Memory B cell (primary cell): ENCODE data around the gene SYCN.

Source experiments
- ATAC-seq: fragments of 150-1000 bp; cut with Tn5 transposase; 2 replicates; pipeline ENCODE4 v1.10.0; 2021; ENCODE audit warnings: low read depth, mild to moderate bottlenecking, moderate library complexity
- DNase-seq, 2 donors: peaks; one replicate each; pipeline ENCODE4 v3.0.0; 2022; ENCODE audit warnings: low spot score in 2 of 2
- H3K27ac Mint-ChIP-seq: one replicate; pipeline ENCODE4 v1.8.0; 2022; ENCODE audit warnings: mild to moderate bottlenecking, moderate library complexity, mixed read lengths
- H3K27me3 Mint-ChIP-seq: one replicate; pipeline ENCODE4 v1.8.0; 2022; ENCODE audit warnings: mixed read lengths
- H3K36me3 Mint-ChIP-seq: one replicate; pipeline ENCODE4 v1.8.0; 2022; ENCODE audit warnings: mild to moderate bottlenecking, mixed read lengths
- H3K4me1 Mint-ChIP-seq: one replicate; pipeline ENCODE4 v1.8.0; 2022; ENCODE audit warnings: mixed read lengths
- H3K4me3 Mint-ChIP-seq: one replicate; pipeline ENCODE4 v1.8.0; 2022; ENCODE audit warnings: mild to moderate bottlenecking, moderate library complexity, mixed read lengths
- H3K9me3 Mint-ChIP-seq: one replicate; pipeline ENCODE4 v1.8.0; 2022; ENCODE audit warnings: mixed read lengths

SYCN gene

GRCh38 chr19:39194832-39195542, 9.1 kb downstream of the SYCN start:
- Mint-ChIP-seq H3K4me1 (peaks cover 9% of the 10 kb centered on the region), H3K9me3 (no peaks in the 10 kb centered on the region), H3K36me3 (no peaks in the 10 kb centered on the region), H3K4me3 (no peak overlapping the region), H3K27ac (no peak overlapping the region), H3K27me3 (peaks cover 24% of the 10 kb centered on the region)
- DNase-seq, result no peak
- no peak for ATAC-seq

GRCh38 chr19:39193803-39194202, 10.3 kb downstream of the SYCN start:
- Mint-ChIP-seq H3K4me1 (peaks cover 9% of the 10 kb centered on the region), H3K4me3 (no peak overlapping the region), H3K36me3 (peaks cover 3% of the 10 kb centered on the region), H3K27ac (no peak overlapping the region), H3K9me3 (no peaks in the 10 kb centered on the region), H3K27me3 (peaks cover 22% of the 10 kb centered on the region)
- DNase-seq (no peak), ATAC-seq (no peak)

GRCh38 chr19:39192846-39193245, 11.2 kb downstream of the SYCN start:
- H3K27me3 Mint-ChIP-seq, result peaks cover 23% of the 10 kb centered on the region
- peaks cover 3% of the 10 kb centered on the region for H3K36me3 Mint-ChIP-seq
- H3K4me1 Mint-ChIP-seq, result peaks cover 9% of the 10 kb centered on the region
- H3K9me3 Mint-ChIP-seq, result no peaks in the 10 kb centered on the region
- ATAC-seq, result no peak
- DNase-seq, result no peak
- no peak overlapping the region for H3K4me3 Mint-ChIP-seq
- H3K27ac Mint-ChIP-seq, result no peak overlapping the region

- H3K4me1 Mint-ChIP-seq, result no peaks in the 10 kb centered on the region
- no peak overlapping the region for H3K27ac Mint-ChIP-seq
- ATAC-seq, result no peak
- H3K36me3 Mint-ChIP-seq, result peaks cover 3% of the 10 kb centered on the region
- peaks cover 1% of the 10 kb centered on the region for H3K9me3 Mint-ChIP-seq
- H3K4me3 Mint-ChIP-seq, result no peak overlapping the region
- peaks cover 17% of the 10 kb centered on the region for H3K27me3 Mint-ChIP-seq
- no peak for DNase-seq
Observed at GRCh38 chr19:39190768-39191167, 13.3 kb downstream of the SYCN start.

- Mint-ChIP-seq H3K9me3 (peaks cover 1% of the 10 kb centered on the region), H3K4me3 (no peak overlapping the region), H3K36me3 (peaks cover 3% of the 10 kb centered on the region), H3K4me1 (no peaks in the 10 kb centered on the region), H3K27me3 (peaks cover 14% of the 10 kb centered on the region), H3K27ac (no peak overlapping the region)
- DNase-seq (no peak), ATAC-seq (no peak)
Observed at GRCh38 chr19:39188960-39189359, 15.1 kb downstream of the SYCN start.

GRCh38 chr19:39187552-39187943, 16.5 kb downstream of the SYCN start:
- Mint-ChIP-seq H3K27me3 (peaks cover 9% of the 10 kb centered on the region), H3K9me3 (peaks cover 1% of the 10 kb centered on the region), H3K27ac (no peak overlapping the region), H3K36me3 (peaks cover 3% of the 10 kb centered on the region), H3K4me1 (no peaks in the 10 kb centered on the region), H3K4me3 (no peak overlapping the region)
- ATAC-seq, result no peak
- DNase-seq, result no peak

- no peak for ATAC-seq
- peaks cover 1% of the 10 kb centered on the region for H3K9me3 Mint-ChIP-seq
- H3K4me1 Mint-ChIP-seq, result no peaks in the 10 kb centered on the region
- DNase-seq, result no peak
- no peak overlapping the region for H3K27ac Mint-ChIP-seq
- peaks cover 9% of the 10 kb centered on the region for H3K27me3 Mint-ChIP-seq
- no peak overlapping the region for H3K4me3 Mint-ChIP-seq
- peaks cover 3% of the 10 kb centered on the region for H3K36me3 Mint-ChIP-seq
Observed at GRCh38 chr19:39186391-39186790, 17.7 kb downstream of the SYCN start.

GRCh38 chr19:39183104-39183503, 21.0 kb downstream of the SYCN start:
- Mint-ChIP-seq H3K36me3 (peaks cover 9% of the 10 kb centered on the region), H3K4me1 (no peaks in the 10 kb centered on the region), H3K9me3 (peaks cover 1% of the 10 kb centered on the region), H3K27ac (no peak overlapping the region), H3K27me3 (peaks cover 4% of the 10 kb centered on the region), H3K4me3 (no peak overlapping the region)
- DNase-seq, result no peak
- no peak for ATAC-seq

GRCh38 chr19:39182174-39182505, 21.9 kb downstream of the SYCN start:
- Mint-ChIP-seq H3K4me3 (no peak overlapping the region), H3K27me3 (peaks cover under 1% of the 10 kb centered on the region), H3K9me3 (no peaks in the 10 kb centered on the region), H3K4me1 (no peaks in the 10 kb centered on the region), H3K36me3 (peaks cover 12% of the 10 kb centered on the region), H3K27ac (peak overlapping the region; percentile 48)
- DNase-seq (no peak), ATAC-seq (no peak)

GRCh38 chr19:39181500-39182173, 22.4 kb downstream of the SYCN start:
- DNase-seq (no peak), ATAC-seq (no peak)
- Mint-ChIP-seq H3K27me3 (no peaks in the 10 kb centered on the region), H3K36me3 (peaks cover 12% of the 10 kb centered on the region), H3K4me3 (no peak overlapping the region), H3K4me1 (no peaks in the 10 kb centered on the region), H3K9me3 (no peaks in the 10 kb centered on the region), H3K27ac (peak overlapping the region; percentile 48)

GRCh38 chr19:39180749-39181148, 23.3 kb downstream of the SYCN start:
- Mint-ChIP-seq H3K27me3 (no peaks in the 10 kb centered on the region), H3K4me1 (no peaks in the 10 kb centered on the region), H3K9me3 (no peaks in the 10 kb centered on the region), H3K27ac (no peak overlapping the region), H3K36me3 (peaks cover 12% of the 10 kb centered on the region), H3K4me3 (no peak overlapping the region)
- ATAC-seq, result no peak
- DNase-seq, result no peak

GRCh38 chr19:39179754-39180153, 24.3 kb downstream of the SYCN start:
- no peaks in the 10 kb centered on the region for H3K4me1 Mint-ChIP-seq
- peaks cover 12% of the 10 kb centered on the region for H3K36me3 Mint-ChIP-seq
- H3K4me3 Mint-ChIP-seq, result no peak overlapping the region
- no peaks in the 10 kb centered on the region for H3K27me3 Mint-ChIP-seq
- ATAC-seq (no peak), DNase-seq (no peak)
- H3K27ac Mint-ChIP-seq, result no peak overlapping the region
- no peaks in the 10 kb centered on the region for H3K9me3 Mint-ChIP-seq

GRCh38 chr19:39178296-39179006, 25.6 kb downstream of the SYCN start:
- Mint-ChIP-seq H3K4me3 (no peak overlapping the region), H3K36me3 (peaks cover 18% of the 10 kb centered on the region), H3K27me3 (no peaks in the 10 kb centered on the region), H3K27ac (no peak overlapping the region), H3K9me3 (no peaks in the 10 kb centered on the region), H3K4me1 (no peaks in the 10 kb centered on the region)
- DNase-seq (no peak), ATAC-seq (no peak)

GRCh38 chr19:39177736-39178135, 26.3 kb downstream of the SYCN start:
- H3K27me3 Mint-ChIP-seq, result no peaks in the 10 kb centered on the region

More at GRCh38 chr19:39177736-39178135, 26.3 kb downstream of the SYCN start:
- Mint-ChIP-seq H3K27ac (no peak overlapping the region), H3K4me1 (no peaks in the 10 kb centered on the region), H3K9me3 (no peaks in the 10 kb centered on the region), H3K36me3 (peaks cover 20% of the 10 kb centered on the region), H3K4me3 (no peak overlapping the region)
- ATAC-seq (no peak), DNase-seq (no peak)
